Pancreas (tissue), 10 donors: ENCODE results near the gene NBDY. TPM values are rescaled to one million over a fixed set of nuclear protein-coding genes. Genes with fewer than 3 reads are reported as not detected.

Experiments used
- ATAC-seq, 4 donors: fragments of 200-7000 bp; cut with Tn5 transposase; one replicate each; pipeline versions ENCODE4 v1.8.0 to v1.9.1; 2020; ENCODE audit warnings: mild to moderate bottlenecking in 4 of 4, moderate library complexity in 4 of 4
- DNase-seq, 6 donors: peaks; one replicate each; pipeline ENCODE4 v3.0.0-alpha.2; 2020
- FAIRE-seq: peaks from 2 replicates; lab custom pipeline; 2012; peaks lifted over from hg19 to GRCh38; lab: Jason Lieb, UNC
- H3K27ac ChIP-seq, 4 donors: fragments of 200-600 bp; sonication (generic); 1 replicate in 3 of 4; 2 replicates in 1 of 4; pipeline versions ENCODE4 v1.5.0 to v1.8.0; 2020
- H3K27me3 ChIP-seq, 4 donors: fragments of 200-600 bp; one replicate each; pipeline ENCODE4 v1.8.0; 2021
- H3K36me3 ChIP-seq, 3 donors: fragments of 200-600 bp; sonication (generic) in 1 of 3; one replicate each; pipeline versions ENCODE4 v1.5.0 to v1.8.0; 2020 to 2021
- H3K4me1 ChIP-seq, 3 donors: fragments of 200-600 bp; one replicate each; pipeline ENCODE4 v1.8.0; 2021
- H3K4me3 ChIP-seq, 4 donors: fragments of 200-600 bp; sonication (generic) in 2 of 4; one replicate each; pipeline versions ENCODE4 v1.5.0 to v1.8.0; 2020 to 2021
- H3K9me3 ChIP-seq, 4 donors: fragments of 200-600 bp; one replicate each; pipeline ENCODE4 v1.8.0; 2021
- CTCF ChIP-seq, 4 donors: fragments of 200-600 bp; sonication (generic) in 3 of 4; IDR thresholded peaks; one replicate each; pipeline versions ENCODE4 v1.5.0 to v1.8.0; 2021; ENCODE audit warnings: antibody characterized with exemption in 4 of 4
- WGBS, 2 donors: extraction: QIAGEN DNeasy Blood & Tissue Kit; methylation state at CpG; one replicate each; pipeline ENCODE4 v1.1.7; 2013; 5-methylcytosine and 5-hydroxymethylcytosine counted together
- intact Hi-C, 3 donors: fragments of 100-400 bp; cut with DNase I; formaldehyde crosslinking; loops; one replicate each; pipeline versions ENCODE4 v1.11.1 to v1.14.2; 2022
- polyA plus RNA-seq, 2 donors: library from polyadenylated mRNA; stranded (reverse); fragments of 200-250 nt; gene quantifications; one replicate each; pipeline ENCODE4 v1.2.3, GENCODE V29; 2013
- total RNA-seq, 6 donors: library from RNA; stranded (reverse); fragmentation: NEBNext Ultra II Directional in 4 of 6; extraction: Animal tissue kit (Norgen Biotek cat#: 25700) in 4 of 6; gene quantifications; one replicate each; pipeline versions ENCODE4 v1.2.1 to v1.2.4, GENCODE V29; 2021 to 2023
- donor health status: healthy with polysubstance abuse.
- donor health status: DM: no; HTN: no; CAD: no; lungs with moderate emphysema.
- donor health status: DM: no; HTN: no; CAD: no.
- donor health status: control.
- donor health status: control.
- donor health status: Bipolar disorder and iron deficiency.
- donor health status: DM: yes; HTN: yes; CAD: no.
- donor health status: DM: no; HTN: no; CAD: no.
- donor health status: DM: no; HTN: no; CAD: no.
- donor health status: DM: yes; HTN: yes; CAD: no.

Gene NBDY
- total and polyA plus RNA-seq, 8 donors = 7.0 to 22.8 (median 9.1) TPM

- Histone ChIP-seq H3K9me3 (no peaks in the 10 kb centered on the region), H3K36me3 (no peaks in the 10 kb centered on the region), H3K27ac (no peak overlapping the region), H3K4me3 (no peak overlapping the region), H3K4me1 (no peaks in the 10 kb centered on the region), H3K27me3 (peaks cover 0 to 21% (median 5%) of the 10 kb centered on the region in 4 donors)
- 71 to 73% methylated on average over 9 of the region's 9 CpGs for WGBS, 2 donors
- ATAC-seq (no peak), DNase-seq (no peak), FAIRE-seq (no peak)
- no peak for TF ChIP-seq CTCF (IDR thresholded peaks at IDR 0.05)
- intact Hi-C loops = no loop called here
Observed at GRCh38 chrX:56853436-56853835, 124.4 kb downstream of the NBDY start.

- H3K4me1 ChIP-seq = no peaks in the 10 kb centered on the region
- no peak overlapping the region for H3K4me3 ChIP-seq
- no peaks in the 10 kb centered on the region for H3K36me3 ChIP-seq
- ATAC-seq = no peak
- intact Hi-C loops = no loop called here
- H3K27me3 ChIP-seq = peaks cover 0 to 30% (median 3%) of the 10 kb centered on the region in 4 donors
- FAIRE-seq = no peak
- DNase-seq = no peak
- TF ChIP-seq CTCF (IDR thresholded peaks at IDR 0.05) = no peak
- 77 to 94% methylated on average over 1 of the region's 1 CpG for WGBS, 2 donors
- H3K27ac ChIP-seq = no peak overlapping the region
- no peaks in the 10 kb centered on the region for H3K9me3 ChIP-seq
Observed at GRCh38 chrX:56857042-56857441, 128.0 kb downstream of the NBDY start.

DNA sequence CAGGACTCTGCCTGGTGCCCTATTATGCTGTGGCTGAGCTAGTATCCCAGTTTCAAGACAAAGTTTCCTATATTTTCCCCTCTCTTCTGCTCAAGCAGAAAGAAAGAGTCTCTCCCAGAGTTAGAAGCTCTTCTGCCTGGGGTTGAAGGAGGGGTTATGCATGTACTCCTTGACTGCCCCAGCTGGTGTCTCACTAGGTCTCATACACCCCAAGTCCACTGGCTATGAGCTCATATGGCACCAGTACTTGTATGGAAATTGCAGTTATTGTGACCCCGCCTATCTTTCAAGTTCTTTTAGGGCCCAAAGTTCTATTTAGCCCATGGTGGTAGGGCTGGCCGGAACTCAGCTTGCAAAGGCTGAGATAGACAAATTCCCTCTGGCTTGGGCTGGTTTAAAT lies 131.8 kb downstream of the NBDY start:
- Histone ChIP-seq H3K27me3 (peaks cover 0 to 42% (median 3%) of the 10 kb centered on the region in 4 donors), H3K9me3 (no peaks in the 10 kb centered on the region), H3K27ac (no peak overlapping the region), H3K4me3 (no peak overlapping the region), H3K36me3 (no peaks in the 10 kb centered on the region), H3K4me1 (no peaks in the 10 kb centered on the region)
- ATAC-seq (no peak), DNase-seq (no peak), FAIRE-seq (no peak)
- TF ChIP-seq CTCF (IDR thresholded peaks at IDR 0.05) = no peak
- WGBS, 2 donors = 54 to 65% methylated on average over 2 of the region's 2 CpGs
- intact Hi-C loops = no loop called here

Other genes starting within 250 kb of the NBDY start
- gene UBQLN2, start 165.6 kb upstream of the NBDY start, total RNA-seq = 10 to 100 TPM in 2 of 6 donors, 1 to 10 TPM in 4; 5.7 to 16.3 (median 6.9) TPM
- 1 to 10 TPM; 3.7 to 9.8 TPM for gene UBQLN2, start 165.6 kb upstream of the NBDY start, polyA plus RNA-seq